Tongue (tissue), 2 donors: ENCODE measurements around the gene ITGB8. TPM values are rescaled to one million over a fixed set of nuclear protein-coding genes. Genes with fewer than 3 reads are reported as not detected.
A peak's percentile ranks its signal among the peaks of the same experiment; 100 is the strongest.

ENCODE experiments used
- DNase-seq: peaks from one replicate; pipeline ENCODE4 v3.0.0-alpha.2; 2015
- total RNA-seq: library from RNA; depleted of rRNA; stranded (reverse); fragments of >200 nt; gene quantifications from one replicate; pipeline ENCODE4 v1.2.3, GENCODE V29; 2014

The ITGB8 gene
- total RNA-seq, 1 donor from 2014 or later = 27.0 TPM

- peak; percentile 42 for DNase-seq
Observed at GRCh38 chr7:20431146-20431545, 100.4 kb downstream of the ITGB8 start.

GRCh38 chr7:20432071-20432470 lies 101.4 kb downstream of the ITGB8 start:
- DNase-seq = no peak

GRCh38 chr7:20435305-20435704 lies 104.6 kb downstream of the ITGB8 start:
- no peak for DNase-seq

- no peak for DNase-seq
Observed at GRCh38 chr7:20438248-20438647, 107.5 kb downstream of the ITGB8 start.

- DNase-seq = no peak
Observed at GRCh38 chr7:20438694-20439376, 108.1 kb downstream of the ITGB8 start.

- DNase-seq = no peak
Observed at GRCh38 chr7:20439416-20440185, 108.9 kb downstream of the ITGB8 start.

- no peak for DNase-seq
Observed at GRCh38 chr7:20440472-20441105, 109.9 kb downstream of the ITGB8 start.

- no peak for DNase-seq
Observed at GRCh38 chr7:20441346-20441745, 110.6 kb downstream of the ITGB8 start.

GRCh38 chr7:20441991-20442441 lies 111.3 kb downstream of the ITGB8 start:
- no peak for DNase-seq

- no peak for DNase-seq
Observed at GRCh38 chr7:20442951-20443350, 112.3 kb downstream of the ITGB8 start.

- DNase-seq = no peak
Observed at GRCh38 chr7:20444030-20444800, 113.5 kb downstream of the ITGB8 start.

GRCh38 chr7:20447021-20447650 lies 116.4 kb downstream of the ITGB8 start:
- no peak for DNase-seq

GRCh38 chr7:20449176-20449575 lies 118.5 kb downstream of the ITGB8 start:
- no peak for DNase-seq

GRCh38 chr7:20450536-20450935 lies 119.8 kb downstream of the ITGB8 start:
- no peak for DNase-seq

GRCh38 chr7:20454202-20454601 lies 123.5 kb downstream of the ITGB8 start:
- DNase-seq = no peak

- no peak for DNase-seq
Observed at GRCh38 chr7:20456701-20457100, 126.0 kb downstream of the ITGB8 start.

- DNase-seq = no peak
Observed at GRCh38 chr7:20458521-20458920, 127.8 kb downstream of the ITGB8 start.

GRCh38 chr7:20459419-20459818 lies 128.7 kb downstream of the ITGB8 start:
- no peak for DNase-seq

- no peak for DNase-seq
Observed at GRCh38 chr7:20464891-20465290, 134.2 kb downstream of the ITGB8 start.
